Measurements from ENCODE around the gene SRMS.
"Not testable (repeated sequence)": the region's sequence is repeated elsewhere in the genome, so short reads cannot be mapped to it uniquely, and the experiment has no call there.

SRMS gene

GRCh38 chr20:63578224-63579016 lies 30.9 kb upstream of the SRMS start:
- no peak for DNase-seq (ENCODE audit: low read depth, low spot score)

GRCh38 chr20:63577317-63577894 lies 29.9 kb upstream of the SRMS start:
- DNase-seq (ENCODE audit: low read depth, low spot score): no peak

GRCh38 chr20:63576311-63576710 lies 28.8 kb upstream of the SRMS start:
- DNase-seq (ENCODE audit: low read depth, low spot score): no peak

GRCh38 chr20:63574829-63575743 lies 27.5 kb upstream of the SRMS start:
- DNase-seq (ENCODE audit: low read depth, low spot score): no peak

- DNase-seq (ENCODE audit: low read depth, low spot score): no peak
Observed at GRCh38 chr20:63574156-63574828, 26.7 kb upstream of the SRMS start, which contains the start of gene HELZ2. HELZ2 (minus strand) TSS chr20:63574239; CDS start chr20:63572385, 1,854 bp downstream.

- DNase-seq (ENCODE audit: low read depth, low spot score): no peak
Observed at GRCh38 chr20:63573647-63574131, 26.1 kb upstream of the SRMS start.

- no peak for DNase-seq (ENCODE audit: low read depth, low spot score)
Observed at GRCh38 chr20:63572788-63573646, 25.5 kb upstream of the SRMS start.

- no peak for DNase-seq (ENCODE audit: low read depth, low spot score)
Observed at GRCh38 chr20:63572071-63572787, 24.7 kb upstream of the SRMS start.

GRCh38 chr20:63571087-63571478 lies 23.5 kb upstream of the SRMS start:
- DNase-seq (ENCODE audit: low read depth, low spot score): not testable (repeated sequence)

GRCh38 chr20:63570281-63571086 lies 22.9 kb upstream of the SRMS start:
- DNase-seq (ENCODE audit: low read depth, low spot score): no peak

GRCh38 chr20:63568986-63569949 lies 21.7 kb upstream of the SRMS start:
- DNase-seq (ENCODE audit: low read depth, low spot score): no peak

- no peak for DNase-seq (ENCODE audit: low read depth, low spot score)
Observed at GRCh38 chr20:63568170-63568981, 20.8 kb upstream of the SRMS start.

GRCh38 chr20:63567386-63568169 lies 20.0 kb upstream of the SRMS start:
- DNase-seq (ENCODE audit: low read depth, low spot score): no peak

- DNase-seq (ENCODE audit: low read depth, low spot score): no peak
Observed at GRCh38 chr20:63567136-63567385, 19.5 kb upstream of the SRMS start.

- DNase-seq (ENCODE audit: low read depth, low spot score): no peak
Observed at GRCh38 chr20:63566395-63567135, 19.0 kb upstream of the SRMS start.

All from activated naive CD8-positive, alpha-beta T cell treated with anti-CD3 and anti-CD28 coated beads, Interleukin-2, amount 50 U/mL, for 16 hours (primary cell).